PC-3 (cell line): Measurements from ENCODE around the gene SSU72.

ENCODE experiments used
- EZH2phosphoT487 ChIP-seq: fragments of 300-600 bp; sonication (generic); IDR thresholded peaks from 2 replicates; pipeline ENCODE4 v1.6.1; 2018; ENCODE audit warnings: mild to moderate bottlenecking, antibody characterized with exemption, low read length, borderline replicate concordance
- TF ChIP-seq, protein P1 (sequence below): fragments of 300-600 bp; sonication (generic); conservative IDR thresholded peaks from 2 replicates; pipeline ENCODE4 v1.5.1; 2017; ENCODE audit warnings: antibody characterized with exemption, low read depth, mild to moderate bottlenecking, low read length

DNA sequence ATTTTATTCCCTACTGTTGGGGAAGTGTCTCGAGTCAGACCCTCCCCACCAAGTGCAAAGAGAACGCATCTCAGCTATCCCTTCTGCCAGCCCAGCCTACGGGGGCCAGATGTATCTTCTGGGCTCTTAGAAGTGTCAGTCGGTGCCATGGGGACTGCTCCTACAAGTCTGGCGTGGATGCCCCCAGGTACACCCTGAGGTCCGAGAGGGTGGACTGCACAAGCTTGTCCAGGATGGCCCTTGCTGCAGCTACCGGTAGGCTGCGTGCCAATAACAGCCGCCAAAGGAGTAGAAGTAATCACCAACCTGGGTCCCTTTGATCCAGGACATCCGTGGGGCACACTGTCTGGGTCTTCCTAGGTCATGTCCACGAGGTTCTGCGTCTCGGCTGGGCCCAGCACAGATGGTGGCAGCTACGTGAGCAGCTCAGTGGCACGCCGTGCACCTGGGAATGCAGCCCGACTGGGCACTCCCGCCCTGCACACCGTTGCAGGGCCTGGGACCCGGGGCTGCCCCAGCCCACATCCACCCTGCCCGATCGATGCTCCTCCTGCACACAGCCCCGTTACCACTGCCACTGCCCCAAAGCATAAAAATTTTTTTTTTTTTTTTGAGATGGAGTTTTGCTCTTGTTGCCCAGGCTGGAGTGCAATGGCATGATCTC is 8.8 kb upstream of the SSU72 start:
- TF ChIP-seq, protein P1, sequence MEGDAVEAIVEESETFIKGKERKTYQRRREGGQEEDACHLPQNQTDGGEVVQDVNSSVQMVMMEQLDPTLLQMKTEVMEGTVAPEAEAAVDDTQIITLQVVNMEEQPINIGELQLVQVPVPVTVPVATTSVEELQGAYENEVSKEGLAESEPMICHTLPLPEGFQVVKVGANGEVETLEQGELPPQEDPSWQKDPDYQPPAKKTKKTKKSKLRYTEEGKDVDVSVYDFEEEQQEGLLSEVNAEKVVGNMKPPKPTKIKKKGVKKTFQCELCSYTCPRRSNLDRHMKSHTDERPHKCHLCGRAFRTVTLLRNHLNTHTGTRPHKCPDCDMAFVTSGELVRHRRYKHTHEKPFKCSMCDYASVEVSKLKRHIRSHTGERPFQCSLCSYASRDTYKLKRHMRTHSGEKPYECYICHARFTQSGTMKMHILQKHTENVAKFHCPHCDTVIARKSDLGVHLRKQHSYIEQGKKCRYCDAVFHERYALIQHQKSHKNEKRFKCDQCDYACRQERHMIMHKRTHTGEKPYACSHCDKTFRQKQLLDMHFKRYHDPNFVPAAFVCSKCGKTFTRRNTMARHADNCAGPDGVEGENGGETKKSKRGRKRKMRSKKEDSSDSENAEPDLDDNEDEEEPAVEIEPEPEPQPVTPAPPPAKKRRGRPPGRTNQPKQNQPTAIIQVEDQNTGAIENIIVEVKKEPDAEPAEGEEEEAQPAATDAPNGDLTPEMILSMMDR = no peak
- no peak for TF ChIP-seq EZH2phosphoT487
